Measurements from ENCODE around the gene GPR4.

The GPR4 gene

GRCh38 chr19:45547211-45547770 lies 54.7 kb downstream of the GPR4 start:
- no peak for DNase-seq

- no peak for DNase-seq
These were observed 59.8 kb downstream of the GPR4 start for GRCh38 chr19:45542234-45542668.

All from NCI-H2029 treated with DMSO at 0.1 percent for 48 hours (cell line).